ENCODE measurements around the gene POC1A. TPM values are rescaled to one million over a fixed set of nuclear protein-coding genes. Genes with fewer than 3 reads are reported as not detected.

POC1A gene
- total and polyA plus RNA-seq, 9 of the 15 experiments (the other 6 are each of a cell fraction or from before 2014, with no cell fraction given): 7.2 to 17.5 (median 12.1) TPM

DNA sequence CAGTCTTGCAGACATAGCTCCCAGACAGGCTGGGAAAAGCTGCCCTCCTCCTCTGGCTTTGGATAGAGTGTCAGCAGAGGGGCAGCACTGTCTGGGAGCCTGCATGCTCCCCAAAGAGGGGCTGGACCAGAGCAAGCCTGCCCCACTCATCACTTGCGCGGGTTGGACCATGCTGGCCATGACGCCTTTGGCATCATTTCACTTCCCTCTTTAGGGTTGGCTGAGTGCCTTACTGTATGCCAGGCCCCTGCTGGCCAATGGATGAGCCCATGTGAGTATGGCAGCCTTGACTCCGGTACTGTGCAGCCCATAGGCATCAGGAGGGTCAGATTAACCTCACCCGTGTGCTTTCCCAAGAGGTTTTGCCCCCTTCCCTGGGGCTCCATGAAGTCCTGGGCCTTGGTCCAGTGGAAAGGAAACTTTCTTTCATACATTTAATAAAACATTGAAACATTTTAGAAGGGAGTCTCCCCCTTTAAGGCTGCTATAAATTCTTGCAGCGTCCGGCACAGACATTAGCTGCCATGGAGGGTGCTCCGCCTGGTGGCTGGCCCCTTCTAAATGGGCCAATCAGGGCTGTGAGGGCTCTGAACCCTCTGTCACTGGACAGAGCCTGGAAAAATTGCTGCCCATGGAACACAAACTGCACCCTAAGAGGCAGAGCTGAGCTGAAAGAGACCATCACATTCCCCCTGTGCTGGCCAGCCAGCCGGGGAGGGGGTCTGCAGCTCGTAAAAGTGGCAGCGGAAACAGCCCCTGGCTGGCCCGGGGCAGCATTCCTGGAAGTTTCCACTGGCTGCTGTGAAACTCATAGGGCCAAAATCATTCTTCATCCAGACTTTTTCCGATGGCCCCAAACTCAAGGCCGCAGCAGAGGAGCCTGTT, 77.1 kb downstream of the POC1A start:
- H3K79me2 ChIP-seq (ENCODE audit: control insufficient read depth, insufficient read depth, low read length): no peaks in the 10 kb centered on the region
- CTCF ChIA-PET (ENCODE audit: low intra/inter-chr PET ratio): no interaction called here

More for the DNA sequence above, 77.1 kb downstream of the POC1A start:
- H3K9ac ChIP-seq (ENCODE audit: insufficient read depth in 1 of 2, low read depth in 2 of 2, low read length in 2 of 2): peak overlapping the region in 1 of 2 experiments; percentile 52; a peak in 2 of 4 replicates
- no peaks in the 10 kb centered on the region for H3K9me1 ChIP-seq (ENCODE audit: control insufficient read depth, insufficient read depth, low read length)
- H3K4me3 ChIP-seq: no peak overlapping the region
- DNase-seq (ENCODE audit: extremely low read depth in 1 of 4, low spot score in 3 of 4): no peak
- peaks cover 18% of the 10 kb centered on the region; the same call in 2 of the 3 replicates for H3K36me3 ChIP-seq (ENCODE audit: control insufficient read depth, insufficient read depth, low read length)
- H2AFZ ChIP-seq (ENCODE audit: low read depth, low read length): no peak overlapping the region
- H3K9me3 ChIP-seq (replicated peaks; ENCODE audit: control insufficient read depth, insufficient read depth, low read depth, low read length): no peaks in the 10 kb centered on the region
- WGBS (ENCODE audit: insufficient coverage, low coverage, missing lambda C conversion rate): 92% methylated on average over 13 of the region's 14 CpGs
- FAIRE-seq: no peak
- H3K27ac ChIP-seq (ENCODE audit: extremely low read depth, low read depth, low read length): no peak overlapping the region
- POLR2A ChIA-PET: interaction anchor here (0.7 kb wide), 1 partner anchor 14 kb away, joined by 3 read pairs; no protein-coding TSS in a partner anchor
- H3K4me1 ChIP-seq (replicated peaks in 1 of 2; ENCODE audit: control insufficient read depth in 2 of 2, insufficient read depth in 2 of 2, low read length in 2 of 2): peaks cover 23 to 43% of the 10 kb centered on the region in 2 experiments
- H4K20me1 ChIP-seq (replicated peaks; ENCODE audit: control insufficient read depth, insufficient read depth, low read length): no peaks in the 10 kb centered on the region
- H3K27me3 ChIP-seq (ENCODE audit: control insufficient read depth in 2 of 2, insufficient read depth in 2 of 2, low read length in 2 of 2): no peaks in the 10 kb centered on the region
- in situ Hi-C loops (cut with MboI) (no loop called here), intact Hi-C loops (cut with micrococcal nuclease) (no loop called here)
- BruUV-seq (replicated peaks): no TSS peak
- ATAC-seq: no peak
- no peak overlapping the region for H3K4me2 ChIP-seq (ENCODE audit: insufficient read depth, low read length)
- TF ChIP-seq MTA3 (IDR thresholded peaks at IDR 0.05; ENCODE audit: borderline replicate concordance) (no peak), COPS2 (conservative IDR thresholded peaks at IDR 0.05) (no peak), ZBTB26 (CRISPR knock-in tag; IDR thresholded peaks at IDR 0.05) (no peak), U2AF2 (optimal IDR thresholded peaks at IDR 0.05; ENCODE audit: low read depth, low read length) (no peak), EWSR1 (IDR thresholded peaks at IDR 0.05; ENCODE audit: borderline replicate concordance, low read depth, partially characterized antibody) (no peak)

Data from K562 (cell line).